Measurements from ENCODE around the gene STAMBP.

STAMBP gene

DNA sequence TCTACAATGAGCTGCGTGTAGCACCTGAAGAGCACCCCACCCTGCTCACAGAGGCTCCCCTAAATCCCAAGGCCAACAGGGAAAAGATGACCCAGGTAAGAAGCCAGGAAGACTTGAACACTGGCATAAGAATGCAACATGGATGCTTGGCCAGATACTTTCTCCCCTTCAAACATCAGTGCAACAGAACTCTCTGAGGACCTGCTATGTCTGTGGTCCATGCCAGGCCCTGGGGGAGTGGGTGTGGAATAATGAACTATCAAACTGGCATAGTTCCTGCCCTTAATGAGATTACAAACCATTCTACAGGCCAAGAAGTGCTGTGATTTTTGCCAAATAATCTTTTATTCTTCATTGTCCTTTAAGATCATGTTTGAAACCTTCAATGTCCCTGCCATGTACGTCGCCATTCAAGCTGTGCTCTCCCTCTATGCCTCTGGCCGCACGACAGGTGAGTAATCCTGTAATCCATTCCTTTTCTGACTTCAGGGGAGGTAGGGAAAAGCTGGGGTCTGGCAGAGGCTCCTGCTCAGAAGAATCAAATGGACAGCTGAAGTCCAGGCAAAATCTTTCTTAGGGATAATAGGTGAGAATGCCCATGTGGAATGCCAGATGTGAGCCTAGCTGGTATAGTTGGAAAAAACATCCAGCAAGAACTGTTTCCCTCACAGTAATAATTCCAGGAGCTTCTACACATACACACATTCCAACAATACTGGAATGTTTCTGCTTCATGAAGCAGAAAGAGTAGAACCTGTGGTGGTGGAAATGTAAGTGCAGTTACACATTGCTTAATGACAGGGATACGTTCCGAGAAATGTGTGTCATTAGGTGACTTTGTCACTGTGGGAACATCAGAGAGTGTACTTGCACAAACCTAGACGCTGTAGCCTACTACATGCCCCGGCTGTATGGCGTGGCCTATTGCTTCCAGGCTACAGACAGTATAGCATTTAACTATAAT is 80.2 kb downstream of the STAMBP start:
- DNase-seq, result no peak

GRCh38 chr2:73910873-73911547 is 82.2 kb downstream of the STAMBP start:
- DNase-seq, result no peak

DNA sequence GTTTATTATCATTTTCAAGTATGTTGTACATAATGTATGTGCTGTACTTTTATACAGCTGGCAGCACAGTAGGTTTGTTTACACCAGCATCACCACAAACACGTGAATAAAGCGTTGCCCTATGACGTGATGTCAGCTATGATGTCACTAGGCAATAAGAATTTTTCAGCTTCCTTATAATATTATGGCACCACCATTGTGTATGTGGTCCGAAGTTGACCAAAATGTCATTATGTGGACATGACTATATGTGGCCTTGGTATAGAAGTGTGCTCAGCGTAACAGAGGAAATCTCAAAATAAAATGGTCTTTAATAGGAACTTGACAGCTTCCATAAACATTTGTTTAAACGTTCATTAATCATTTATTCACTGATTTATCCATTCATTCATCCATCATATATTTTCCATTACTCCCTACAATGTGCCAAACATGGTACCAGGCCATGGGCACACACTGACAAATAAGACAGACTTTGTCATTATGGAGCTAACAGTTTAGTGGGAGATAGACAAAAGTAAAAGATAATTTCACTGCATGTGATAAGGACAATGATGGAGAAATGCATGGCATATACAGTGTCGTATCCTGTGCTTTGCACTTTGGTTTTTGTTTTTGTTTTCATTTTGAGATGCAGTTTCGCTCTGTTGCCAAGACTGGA is 82.9 kb downstream of the STAMBP start:
- no peak for DNase-seq

- no peak for DNase-seq
Observed at GRCh38 chr2:73913414-73914054, 84.8 kb downstream of the STAMBP start.

DNA sequence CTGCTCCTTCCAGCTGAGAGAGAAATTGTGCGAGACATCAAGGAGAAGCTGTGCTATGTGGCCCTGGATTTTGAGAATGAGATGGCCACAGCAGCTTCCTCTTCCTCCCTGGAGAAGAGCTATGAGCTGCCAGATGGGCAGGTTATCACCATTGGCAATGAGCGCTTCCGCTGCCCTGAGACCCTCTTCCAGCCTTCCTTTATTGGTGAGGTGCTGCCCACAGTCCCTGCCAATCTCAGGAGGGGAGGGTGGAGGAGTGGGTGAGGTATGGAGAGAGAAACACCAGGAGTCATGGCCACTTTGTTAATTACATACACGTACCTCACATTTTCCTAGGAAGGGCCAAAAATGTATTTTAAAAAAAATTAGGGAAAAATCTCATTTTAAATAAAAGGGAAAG is 85.9 kb downstream of the STAMBP start:
- DNase-seq, result no peak

DNA sequence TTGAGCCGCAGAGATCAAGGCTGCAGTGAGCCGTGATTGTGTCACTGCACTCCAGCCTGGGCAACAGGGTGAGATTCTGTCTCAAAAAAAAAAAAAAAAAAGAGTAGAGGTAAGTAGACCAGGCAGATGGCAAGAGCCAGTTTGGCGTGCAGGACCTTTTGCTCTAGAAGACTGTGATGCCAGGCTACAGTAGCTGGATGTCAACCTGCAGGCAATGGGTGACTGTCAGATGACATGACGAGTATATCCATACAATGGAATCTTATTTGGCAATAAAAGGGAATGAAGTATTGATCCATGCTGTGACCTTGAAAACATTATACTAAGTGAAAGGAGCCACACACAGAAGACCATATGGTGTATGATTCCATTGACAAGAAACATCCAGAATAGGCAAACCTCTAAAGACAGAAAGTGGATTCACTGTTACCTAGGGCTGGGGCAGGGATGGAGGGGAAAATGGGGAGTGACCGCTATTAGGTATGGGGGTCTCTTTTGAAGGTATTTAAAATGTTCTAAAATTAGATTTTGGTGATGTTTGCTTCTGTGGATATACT is 86.8 kb downstream of the STAMBP start:
- DNase-seq, result no peak

DNA sequence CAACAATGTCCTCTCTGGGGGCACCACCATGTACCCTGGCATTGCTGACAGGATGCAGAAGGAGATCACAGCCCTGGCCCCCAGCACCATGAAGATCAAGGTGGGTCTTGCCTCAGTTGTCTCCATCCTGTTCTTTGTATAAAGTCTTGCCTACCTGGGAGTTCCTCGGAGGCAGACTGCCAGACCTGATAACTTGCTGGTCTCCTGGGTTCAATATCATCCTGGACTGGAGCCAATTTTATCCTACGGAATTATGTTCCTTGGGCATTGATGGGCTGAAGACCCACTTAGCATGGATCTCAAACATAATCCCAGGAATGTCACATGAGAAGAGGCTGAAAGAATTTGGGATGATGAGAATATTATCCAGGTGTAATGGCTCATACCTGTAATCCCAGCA is 87.9 kb downstream of the STAMBP start:
- DNase-seq, result no peak

- DNase-seq, result no peak
Observed at GRCh38 chr2:73917296-73917695, 88.5 kb downstream of the STAMBP start.

DNA sequence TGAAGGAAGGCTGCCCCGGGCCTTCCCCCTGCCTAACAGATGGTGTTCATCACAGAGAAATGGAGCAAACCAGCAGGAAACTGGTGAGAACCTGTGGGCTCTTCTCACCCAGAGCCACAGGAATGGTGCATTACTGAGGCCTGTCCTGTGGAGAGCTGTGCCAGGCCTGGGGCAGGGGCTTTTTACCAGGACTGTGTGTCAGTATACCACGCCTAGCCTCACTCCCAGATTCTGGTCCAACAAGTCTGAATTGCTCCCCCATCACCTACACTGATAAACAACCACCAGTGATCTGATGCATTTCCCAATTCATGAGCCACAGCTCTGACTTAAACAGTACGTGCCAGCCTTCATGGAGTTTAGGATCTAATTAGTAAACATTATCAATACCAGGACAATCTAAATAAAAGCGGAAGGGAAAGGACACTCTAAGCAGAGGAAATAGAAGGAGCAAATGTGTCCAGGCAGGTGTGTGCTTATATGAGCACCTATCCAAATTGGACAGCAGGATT is 89.0 kb downstream of the STAMBP start:
- no peak for DNase-seq

GRCh38 chr2:73918856-73919255 is 90.1 kb downstream of the STAMBP start:
- no peak for DNase-seq

GRCh38 chr2:73919596-73920228 is 91.0 kb downstream of the STAMBP start:
- no peak for DNase-seq

- no peak for DNase-seq
Observed at GRCh38 chr2:73920577-73921545, 92.1 kb downstream of the STAMBP start.

DNA sequence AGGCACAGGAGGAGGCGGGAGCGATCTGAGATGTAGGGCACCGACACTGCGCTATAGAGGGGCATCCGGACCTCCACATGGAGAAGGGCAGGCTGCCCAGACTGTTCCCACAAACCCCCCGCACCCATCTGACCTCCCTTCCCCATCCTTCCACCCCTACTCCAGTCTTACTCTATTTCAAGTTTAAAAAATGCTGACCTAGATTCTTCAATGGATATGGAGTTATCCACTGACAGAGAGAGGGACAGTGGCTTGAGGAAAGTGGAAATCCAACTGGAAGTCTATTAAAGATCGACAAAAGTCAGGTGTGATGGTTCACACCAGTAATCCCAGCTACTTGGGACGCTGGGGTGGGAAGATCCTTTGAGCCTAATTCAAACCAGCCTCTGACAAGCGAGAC is 92.8 kb downstream of the STAMBP start:
- no peak for DNase-seq

- DNase-seq, result no peak
Observed at GRCh38 chr2:73922681-73923080, 93.9 kb downstream of the STAMBP start.
